ENCODE results near the gene ST7. TPM values are rescaled to one million over a fixed set of nuclear protein-coding genes. Genes with fewer than 3 reads are reported as not detected.

Gene ST7
- total RNA-seq, 1 donor from 2014 or later: 12.9 TPM

DNA sequence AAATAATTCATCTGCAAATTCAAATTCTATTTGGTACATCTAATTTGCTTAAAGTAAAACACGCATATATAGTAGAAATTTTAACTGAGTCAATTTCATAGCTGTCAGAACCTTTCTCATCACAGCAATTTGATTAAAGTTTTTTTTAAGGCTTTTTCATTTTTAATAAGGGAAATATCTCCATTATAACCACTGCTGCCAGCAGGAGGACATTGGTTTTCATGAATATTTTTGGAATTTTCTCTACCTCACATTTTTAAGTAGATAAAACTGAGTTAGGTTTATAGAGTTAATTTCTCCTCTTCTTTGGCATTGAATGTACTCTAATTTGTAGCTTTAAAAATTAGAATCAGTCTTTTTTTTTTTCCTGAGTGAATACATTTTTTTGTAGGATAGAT is 82.2 kb downstream of the ST7 start:
- H3K36me3 ChIP-seq (ENCODE audit: control insufficient read depth, insufficient read depth, low read length): no peaks in the 10 kb centered on the region
- TF ChIP-seq, protein P1, sequence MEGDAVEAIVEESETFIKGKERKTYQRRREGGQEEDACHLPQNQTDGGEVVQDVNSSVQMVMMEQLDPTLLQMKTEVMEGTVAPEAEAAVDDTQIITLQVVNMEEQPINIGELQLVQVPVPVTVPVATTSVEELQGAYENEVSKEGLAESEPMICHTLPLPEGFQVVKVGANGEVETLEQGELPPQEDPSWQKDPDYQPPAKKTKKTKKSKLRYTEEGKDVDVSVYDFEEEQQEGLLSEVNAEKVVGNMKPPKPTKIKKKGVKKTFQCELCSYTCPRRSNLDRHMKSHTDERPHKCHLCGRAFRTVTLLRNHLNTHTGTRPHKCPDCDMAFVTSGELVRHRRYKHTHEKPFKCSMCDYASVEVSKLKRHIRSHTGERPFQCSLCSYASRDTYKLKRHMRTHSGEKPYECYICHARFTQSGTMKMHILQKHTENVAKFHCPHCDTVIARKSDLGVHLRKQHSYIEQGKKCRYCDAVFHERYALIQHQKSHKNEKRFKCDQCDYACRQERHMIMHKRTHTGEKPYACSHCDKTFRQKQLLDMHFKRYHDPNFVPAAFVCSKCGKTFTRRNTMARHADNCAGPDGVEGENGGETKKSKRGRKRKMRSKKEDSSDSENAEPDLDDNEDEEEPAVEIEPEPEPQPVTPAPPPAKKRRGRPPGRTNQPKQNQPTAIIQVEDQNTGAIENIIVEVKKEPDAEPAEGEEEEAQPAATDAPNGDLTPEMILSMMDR (IDR thresholded peaks at IDR 0.05; ENCODE audit: insufficient read depth, low read length, severe bottlenecking): no peak
- H3K4me3 ChIP-seq (ENCODE audit: low read depth, low read length): no peak overlapping the region
- DNase-seq (ENCODE audit: low read depth): no peak
- no peak for FAIRE-seq
- H3K27me3 ChIP-seq (ENCODE audit: control insufficient read depth, insufficient read depth, low read length): no peaks in the 10 kb centered on the region

DNA sequence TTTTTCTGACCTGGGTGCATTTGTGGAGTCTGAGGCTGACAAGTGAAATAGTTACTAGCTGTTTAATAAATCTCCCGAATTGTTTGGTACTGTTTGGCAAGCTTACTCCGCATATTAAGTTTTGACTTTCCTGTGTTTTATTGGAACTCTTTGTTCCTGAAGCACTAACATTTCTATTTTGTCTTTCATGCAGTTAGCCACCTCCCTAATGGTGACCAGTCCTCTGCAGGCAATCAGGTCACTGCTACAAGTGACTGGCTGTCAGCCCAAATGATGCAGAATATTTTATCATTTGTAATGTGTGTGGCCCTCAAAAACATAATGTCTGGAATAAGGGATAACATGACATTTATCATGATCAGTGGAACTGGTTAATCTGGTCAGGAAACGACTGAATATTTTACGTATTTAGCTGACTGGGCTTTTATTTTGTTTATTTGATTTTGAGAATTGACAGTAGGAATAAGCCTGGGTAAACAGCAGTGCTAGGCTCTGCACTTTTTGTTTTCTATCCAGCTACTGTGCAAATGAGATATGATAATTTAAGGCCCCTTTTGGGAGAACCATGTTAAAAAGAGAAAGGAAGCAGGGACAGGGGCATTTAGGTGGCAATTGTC is 82.9 kb downstream of the ST7 start:
- no peak overlapping the region for H3K4me3 ChIP-seq (ENCODE audit: low read depth, low read length)
- TF ChIP-seq, protein P1 (IDR thresholded peaks at IDR 0.05; ENCODE audit: insufficient read depth, low read length, severe bottlenecking): no peak
- H3K27me3 ChIP-seq (ENCODE audit: control insufficient read depth, insufficient read depth, low read length): no peaks in the 10 kb centered on the region
- DNase-seq (ENCODE audit: low read depth): no peak
- no peaks in the 10 kb centered on the region for H3K36me3 ChIP-seq (ENCODE audit: control insufficient read depth, insufficient read depth, low read length)
- FAIRE-seq: no peak

DNA sequence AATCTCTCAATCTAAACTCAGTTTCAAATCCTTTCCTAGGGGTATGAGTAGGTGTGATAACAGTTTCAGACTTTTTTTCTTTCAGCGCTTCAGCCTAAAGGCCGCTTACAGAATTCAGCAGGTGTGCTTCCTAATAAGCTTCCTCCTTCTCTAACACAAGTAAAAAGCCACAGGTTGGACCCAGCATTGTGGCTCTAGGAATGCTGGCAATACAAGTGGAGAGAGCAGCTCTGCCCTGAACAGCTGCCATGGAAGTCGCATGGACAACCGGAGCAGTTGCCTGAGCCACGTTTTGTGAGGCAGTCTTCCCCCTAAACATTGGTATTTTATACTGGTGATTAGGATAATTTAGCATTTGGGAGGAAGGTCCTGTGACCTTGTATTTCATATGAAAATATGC is 83.5 kb downstream of the ST7 start:
- Histone ChIP-seq H3K36me3 (ENCODE audit: control insufficient read depth, insufficient read depth, low read length) (no peaks in the 10 kb centered on the region), H3K27me3 (ENCODE audit: control insufficient read depth, insufficient read depth, low read length) (no peaks in the 10 kb centered on the region), H3K4me3 (ENCODE audit: low read depth, low read length) (no peak overlapping the region)
- FAIRE-seq (no peak), DNase-seq (ENCODE audit: low read depth) (no peak)
- TF ChIP-seq, protein P1 (IDR thresholded peaks at IDR 0.05; ENCODE audit: insufficient read depth, low read length, severe bottlenecking): no peak

DNA sequence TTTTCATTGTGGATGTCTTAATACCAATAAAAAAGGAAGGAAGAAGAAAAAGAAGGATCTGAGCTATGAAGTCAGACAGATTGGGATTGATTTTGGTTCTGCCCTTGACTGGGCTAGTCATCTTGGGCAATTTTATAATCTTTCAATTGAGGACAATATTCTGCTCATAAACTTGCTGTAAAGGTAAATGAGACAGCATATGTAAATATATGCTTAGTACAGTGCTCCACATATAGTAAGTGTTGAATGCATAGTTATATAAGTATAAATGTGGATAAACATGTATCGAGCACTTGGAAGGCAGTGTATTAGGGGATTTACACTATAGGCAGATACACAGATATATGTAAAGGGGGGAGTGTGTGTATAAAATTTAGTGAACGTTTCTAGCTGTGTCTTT is 85.1 kb downstream of the ST7 start:
- H3K4me3 ChIP-seq (ENCODE audit: low read depth, low read length): no peak overlapping the region
- TF ChIP-seq, protein P1 (IDR thresholded peaks at IDR 0.05; ENCODE audit: insufficient read depth, low read length, severe bottlenecking): no peak
- no peaks in the 10 kb centered on the region for H3K36me3 ChIP-seq (ENCODE audit: control insufficient read depth, insufficient read depth, low read length)
- DNase-seq (ENCODE audit: low read depth): no peak
- no peak for FAIRE-seq
- H3K27me3 ChIP-seq (ENCODE audit: control insufficient read depth, insufficient read depth, low read length): no peaks in the 10 kb centered on the region

DNA sequence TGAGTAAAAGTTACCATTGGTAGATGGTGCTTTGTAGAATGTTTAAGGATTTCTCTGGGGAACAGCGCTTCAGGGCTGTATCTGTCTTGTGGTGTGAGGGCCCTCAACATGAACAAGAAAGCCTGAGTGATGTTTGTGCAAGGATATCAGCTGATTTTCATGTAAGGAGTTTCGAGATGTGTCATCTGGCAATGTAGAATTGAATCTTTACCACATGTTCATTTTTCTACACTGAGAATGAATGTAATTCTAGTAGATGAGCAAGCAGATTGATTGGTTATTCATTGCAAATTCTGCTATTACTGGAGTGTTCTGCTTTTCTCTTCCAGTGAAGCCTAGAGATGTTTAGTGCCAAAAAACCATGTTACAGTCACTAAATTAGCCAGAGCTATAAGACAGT is 87.7 kb downstream of the ST7 start:
- Histone ChIP-seq H3K36me3 (ENCODE audit: control insufficient read depth, insufficient read depth, low read length) (no peaks in the 10 kb centered on the region), H3K27me3 (ENCODE audit: control insufficient read depth, insufficient read depth, low read length) (no peaks in the 10 kb centered on the region), H3K4me3 (ENCODE audit: low read depth, low read length) (no peak overlapping the region)
- TF ChIP-seq, protein P1 (IDR thresholded peaks at IDR 0.05; ENCODE audit: insufficient read depth, low read length, severe bottlenecking): no peak
- FAIRE-seq: no peak
- DNase-seq (ENCODE audit: low read depth): no peak

DNA sequence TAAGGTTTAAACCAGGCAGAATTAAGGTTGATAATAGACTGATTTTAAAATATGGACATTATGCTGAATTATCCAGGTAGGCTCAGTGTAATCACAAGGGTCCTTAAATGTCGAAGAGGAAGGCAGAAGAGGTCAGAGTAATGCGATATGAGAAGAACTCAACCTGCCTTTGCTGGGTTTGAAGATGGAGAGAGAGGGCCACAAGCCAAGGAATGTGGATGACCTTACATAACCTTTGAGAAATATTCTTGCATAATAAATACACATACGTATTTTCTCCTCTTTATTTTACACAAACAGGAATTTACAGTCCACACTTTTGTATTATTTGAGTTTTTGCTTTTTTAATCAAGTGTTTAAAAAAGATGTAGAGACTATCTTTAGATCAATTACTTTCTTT is 88.5 kb downstream of the ST7 start:
- H3K36me3 ChIP-seq (ENCODE audit: control insufficient read depth, insufficient read depth, low read length): no peaks in the 10 kb centered on the region
- FAIRE-seq (no peak), DNase-seq (ENCODE audit: low read depth) (no peak)
- H3K4me3 ChIP-seq (ENCODE audit: low read depth, low read length): no peak overlapping the region
- H3K27me3 ChIP-seq (ENCODE audit: control insufficient read depth, insufficient read depth, low read length): no peaks in the 10 kb centered on the region
- TF ChIP-seq, protein P1 (IDR thresholded peaks at IDR 0.05; ENCODE audit: insufficient read depth, low read length, severe bottlenecking): no peak

All from bronchial epithelial cell (primary cell).